ENCODE measurements around the gene TLL1.

- TF ChIP-seq, protein P1, sequence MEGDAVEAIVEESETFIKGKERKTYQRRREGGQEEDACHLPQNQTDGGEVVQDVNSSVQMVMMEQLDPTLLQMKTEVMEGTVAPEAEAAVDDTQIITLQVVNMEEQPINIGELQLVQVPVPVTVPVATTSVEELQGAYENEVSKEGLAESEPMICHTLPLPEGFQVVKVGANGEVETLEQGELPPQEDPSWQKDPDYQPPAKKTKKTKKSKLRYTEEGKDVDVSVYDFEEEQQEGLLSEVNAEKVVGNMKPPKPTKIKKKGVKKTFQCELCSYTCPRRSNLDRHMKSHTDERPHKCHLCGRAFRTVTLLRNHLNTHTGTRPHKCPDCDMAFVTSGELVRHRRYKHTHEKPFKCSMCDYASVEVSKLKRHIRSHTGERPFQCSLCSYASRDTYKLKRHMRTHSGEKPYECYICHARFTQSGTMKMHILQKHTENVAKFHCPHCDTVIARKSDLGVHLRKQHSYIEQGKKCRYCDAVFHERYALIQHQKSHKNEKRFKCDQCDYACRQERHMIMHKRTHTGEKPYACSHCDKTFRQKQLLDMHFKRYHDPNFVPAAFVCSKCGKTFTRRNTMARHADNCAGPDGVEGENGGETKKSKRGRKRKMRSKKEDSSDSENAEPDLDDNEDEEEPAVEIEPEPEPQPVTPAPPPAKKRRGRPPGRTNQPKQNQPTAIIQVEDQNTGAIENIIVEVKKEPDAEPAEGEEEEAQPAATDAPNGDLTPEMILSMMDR (IDR thresholded peaks at IDR 0.05 in 4 of 5, conservative IDR thresholded peaks at IDR 0.05 in 1 of 5), result no peak
- no peak for TF ChIP-seq POLR2A (IDR thresholded peaks at IDR 0.05)
These were observed 248.9 kb downstream of the TLL1 start for GRCh38 chr4:166121897-166122296.

Data from gastrocnemius medialis (tissue), 4 donors.